OCI-LY7 (cell line): ENCODE data around the gene METTL24.

ENCODE experiments used
- CTCF ChIP-seq: fragments of 200-600 bp; sonication (generic); conservative IDR thresholded peaks from 2 replicates; pipeline ENCODE4 v1.5.1; 2014; ENCODE audit warnings: mild to moderate bottlenecking, antibody characterized with exemption, low read length, moderate library complexity, mixed read lengths
- EZH2phosphoT487 ChIP-seq: fragments of 200-600 bp; sonication (generic); IDR thresholded peaks from 2 replicates; pipeline ENCODE4 v1.6.1; 2018; ENCODE audit warnings: low read depth, borderline replicate concordance, mild to moderate bottlenecking, mixed run types, antibody characterized with exemption, low read length, moderate library complexity, mixed read lengths

GRCh38 chr6:110221738-110222137 is 136.4 kb downstream of the METTL24 start:
- no peak for TF ChIP-seq CTCF
- TF ChIP-seq EZH2phosphoT487 = no peak
